HG03139 (cell line): ENCODE measurements around the gene AGTRAP.

Experiments used
- ATAC-seq: cut with Tn5 transposase; IDR thresholded peaks from one replicate; pipeline ENCODE4 v1.9.1; 2021; ENCODE audit not compliant: unreplicated experiment

The AGTRAP gene

GRCh38 chr1:11780380-11781147, 44.6 kb downstream of the AGTRAP start:
- ATAC-seq, result no peak

GRCh38 chr1:11781297-11781696, 45.4 kb downstream of the AGTRAP start:
- no peak for ATAC-seq

GRCh38 chr1:11782127-11782708, 46.3 kb downstream of the AGTRAP start:
- no peak for ATAC-seq

- no peak for ATAC-seq
These were observed 47.6 kb downstream of the AGTRAP start for GRCh38 chr1:11783556-11783955.

- no peak for ATAC-seq
These were observed 48.5 kb downstream of the AGTRAP start for GRCh38 chr1:11784256-11784992.

GRCh38 chr1:11784993-11785769, 49.2 kb downstream of the AGTRAP start:
- no peak for ATAC-seq

GRCh38 chr1:11786168-11786567, 50.2 kb downstream of the AGTRAP start:
- no peak for ATAC-seq

- ATAC-seq, result no peak
These were observed 51.4 kb downstream of the AGTRAP start for GRCh38 chr1:11787251-11787803.

GRCh38 chr1:11787804-11788436, 52.0 kb downstream of the AGTRAP start:
- no peak for ATAC-seq

- ATAC-seq, result no peak
These were observed 52.7 kb downstream of the AGTRAP start for GRCh38 chr1:11788549-11789053.

- no peak for ATAC-seq
These were observed 53.5 kb downstream of the AGTRAP start for GRCh38 chr1:11789126-11790067.

- ATAC-seq, result no peak
These were observed 54.4 kb downstream of the AGTRAP start for GRCh38 chr1:11790101-11790879.

GRCh38 chr1:11790880-11791715, 55.2 kb downstream of the AGTRAP start:
- ATAC-seq, result no peak

GRCh38 chr1:11792106-11792505, 56.2 kb downstream of the AGTRAP start:
- no peak for ATAC-seq

- no peak for ATAC-seq
These were observed 57.9 kb downstream of the AGTRAP start for GRCh38 chr1:11793819-11794218.

GRCh38 chr1:11794446-11795237, 58.7 kb downstream of the AGTRAP start:
- no peak for ATAC-seq
